OCI-LY3 (cell line): ENCODE data around the gene YPEL5.

Experiments used
- CTCF ChIP-seq: fragments of 200-600, 300-600 bp; sonication (generic); IDR thresholded peaks from 2 replicates; pipeline ENCODE4 v1.5.1; 2014; ENCODE audit warnings: antibody characterized with exemption, low read length, low read depth
- EZH2phosphoT487 ChIP-seq: fragments of 200-600 bp; shearing (Covaris generic); IDR thresholded peaks from 2 replicates; pipeline ENCODE4 v1.6.1; 2018; ENCODE audit warnings: antibody characterized with exemption, mixed run types, low read depth

GRCh38 chr2:30106543-30106942 is 40.3 kb upstream of the YPEL5 start:
- TF ChIP-seq CTCF (no peak), EZH2phosphoT487 (no peak)
